GM23338 (cell line): ENCODE measurements around the gene BIRC7.

Source experiments
- EZH2 ChIP-seq: fragments of 200-600 bp; sonication (generic); IDR thresholded peaks from one replicate; pipeline ENCODE4 v1.8.0; 2017; ENCODE audit warnings: antibody characterized with exemption, mild to moderate bottlenecking, low read depth; ENCODE audit not compliant: unreplicated experiment
- POLR2AphosphoS5 ChIP-seq: IDR thresholded peaks from 2 replicates; pipeline ENCODE4 v1.6.1; 2016; ENCODE audit warnings: antibody characterized with exemption, low read depth
- TF ChIP-seq, protein P1 (sequence below), 2 experiments: fragments of 200-600 bp in 1 of 2; sonication (generic) in 1 of 2; conservative IDR thresholded peaks; 2 replicates each; pipeline versions ENCODE4 v1.5.1 to v1.6.1; 2016 to 2017; ENCODE audit warnings: antibody characterized with exemption in 2 of 2, low read depth in 2 of 2, mild to moderate bottlenecking in 2 of 2, moderate library complexity in 1 of 2

DNA sequence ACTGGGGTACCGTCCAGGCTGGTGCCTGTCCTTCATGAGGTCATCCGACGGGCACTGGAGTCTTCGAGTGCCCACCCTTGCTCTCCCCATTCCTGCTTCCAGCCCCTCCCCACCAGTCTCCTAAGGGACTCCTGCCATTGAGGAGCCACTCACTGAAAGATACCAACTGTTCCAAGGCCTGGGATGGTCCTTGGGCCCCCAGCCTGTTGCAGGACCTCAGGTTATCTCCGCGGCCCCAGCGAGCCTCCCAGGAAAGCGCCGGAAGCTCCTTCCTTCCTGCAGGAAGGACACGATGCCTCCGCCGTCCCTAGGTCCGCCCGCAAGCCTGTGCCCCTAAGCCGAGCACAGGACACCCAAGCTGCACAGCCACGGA, 17.3 kb downstream of the BIRC7 start:
- TF ChIP-seq, protein P1, sequence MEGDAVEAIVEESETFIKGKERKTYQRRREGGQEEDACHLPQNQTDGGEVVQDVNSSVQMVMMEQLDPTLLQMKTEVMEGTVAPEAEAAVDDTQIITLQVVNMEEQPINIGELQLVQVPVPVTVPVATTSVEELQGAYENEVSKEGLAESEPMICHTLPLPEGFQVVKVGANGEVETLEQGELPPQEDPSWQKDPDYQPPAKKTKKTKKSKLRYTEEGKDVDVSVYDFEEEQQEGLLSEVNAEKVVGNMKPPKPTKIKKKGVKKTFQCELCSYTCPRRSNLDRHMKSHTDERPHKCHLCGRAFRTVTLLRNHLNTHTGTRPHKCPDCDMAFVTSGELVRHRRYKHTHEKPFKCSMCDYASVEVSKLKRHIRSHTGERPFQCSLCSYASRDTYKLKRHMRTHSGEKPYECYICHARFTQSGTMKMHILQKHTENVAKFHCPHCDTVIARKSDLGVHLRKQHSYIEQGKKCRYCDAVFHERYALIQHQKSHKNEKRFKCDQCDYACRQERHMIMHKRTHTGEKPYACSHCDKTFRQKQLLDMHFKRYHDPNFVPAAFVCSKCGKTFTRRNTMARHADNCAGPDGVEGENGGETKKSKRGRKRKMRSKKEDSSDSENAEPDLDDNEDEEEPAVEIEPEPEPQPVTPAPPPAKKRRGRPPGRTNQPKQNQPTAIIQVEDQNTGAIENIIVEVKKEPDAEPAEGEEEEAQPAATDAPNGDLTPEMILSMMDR (conservative IDR thresholded peaks at IDR 0.05; ENCODE audit: low read depth in 2 of 2) = no peak
- TF ChIP-seq EZH2 = no peak
- TF ChIP-seq POLR2AphosphoS5 = 0 out of 2 replicates have a peak, but pooled peaks have one; percentile 36
